H9 (cell line): ENCODE results near the gene COLQ. TPM values are rescaled to one million over a fixed set of nuclear protein-coding genes. Genes with fewer than 3 reads are reported as not detected.

Source experiments
- DNase-seq: peaks from one replicate; pipeline ENCODE4 v3.0.0-alpha.2; 2017
- H2AFZ ChIP-seq: one replicate; pipeline ENCODE4 v1.6.1; 2013; ENCODE audit warnings: mild to moderate bottlenecking, low read length, control low read depth, moderate library complexity
- H2AK5ac ChIP-seq: 2 replicates; pipeline ENCODE4 v1.6.1; 2013; ENCODE audit warnings: low read length, control low read depth, mixed read lengths; ENCODE audit not compliant: insufficient read length
- H2BK120ac ChIP-seq: one replicate; pipeline ENCODE4 v1.6.1; 2013; ENCODE audit warnings: low read depth, mild to moderate bottlenecking, low read length, control low read depth, inconsistent platforms; ENCODE audit not compliant: poor library complexity, severe bottlenecking
- H2BK12ac ChIP-seq: 2 replicates; pipeline ENCODE4 v1.6.1; 2013; ENCODE audit warnings: low read length, control low read depth, mixed read lengths, low read depth; ENCODE audit not compliant: insufficient read length
- H2BK15ac ChIP-seq: 2 replicates; pipeline ENCODE4 v1.6.1; 2013; ENCODE audit warnings: low read depth, low read length, control low read depth
- H2BK20ac ChIP-seq: one replicate; pipeline ENCODE4 v1.6.1; 2013; ENCODE audit warnings: low read depth, mild to moderate bottlenecking, low read length, control low read depth, inconsistent platforms; ENCODE audit not compliant: poor library complexity, severe bottlenecking
- H2BK5ac ChIP-seq: 2 replicates; pipeline ENCODE4 v1.6.1; 2013; ENCODE audit warnings: low read length, control low read depth, mixed read lengths; ENCODE audit not compliant: insufficient read length
- H3K14ac ChIP-seq: 2 replicates; pipeline ENCODE4 v1.6.1; 2013; ENCODE audit warnings: low read length, control low read depth; ENCODE audit not compliant: insufficient read depth
- H3K18ac ChIP-seq: 2 replicates; pipeline ENCODE4 v1.6.1; 2013; ENCODE audit warnings: low read depth, mild to moderate bottlenecking, mixed read lengths, low read length, control low read depth; ENCODE audit not compliant: insufficient read length
- H3K23ac ChIP-seq: 2 replicates; pipeline ENCODE4 v1.6.1; 2013; ENCODE audit warnings: low read length, control low read depth, mixed read lengths, low read depth; ENCODE audit not compliant: insufficient read length
- H3K23me2 ChIP-seq: 2 replicates; pipeline ENCODE4 v1.6.1; 2013; ENCODE audit warnings: low read depth, mild to moderate bottlenecking, mixed read lengths, low read length, control low read depth; ENCODE audit not compliant: insufficient read length, poor library complexity, severe bottlenecking
- H3K27ac ChIP-seq: 2 replicates; pipeline ENCODE4 v1.5.1; 2013; ENCODE audit warnings: low read length, control low read depth, mixed read lengths, low read depth; ENCODE audit not compliant: insufficient read length
- H3K27me3 ChIP-seq: 2 replicates; pipeline ENCODE4 v1.6.1; 2013; ENCODE audit warnings: low read length, control low read depth, inconsistent platforms; ENCODE audit not compliant: insufficient read depth
- H3K4ac ChIP-seq: 2 replicates; pipeline ENCODE4 v1.6.1; 2013; ENCODE audit warnings: low read depth, mild to moderate bottlenecking, control low read depth, inconsistent platforms, low read length, moderate library complexity
- H3K4me1 ChIP-seq: 2 replicates; pipeline ENCODE4 v1.6.1; 2013; ENCODE audit warnings: low read length, control low read depth, inconsistent platforms; ENCODE audit not compliant: insufficient read depth
- H3K4me2 ChIP-seq: 2 replicates; pipeline ENCODE4 v1.6.1; 2013; ENCODE audit warnings: low read length, control low read depth, mixed read lengths; ENCODE audit not compliant: insufficient read length, insufficient read depth
- H3K56ac ChIP-seq: 2 replicates; pipeline ENCODE4 v1.6.1; 2013; ENCODE audit warnings: low read depth, mild to moderate bottlenecking, mixed read lengths, low read length, control low read depth; ENCODE audit not compliant: insufficient read length
- H3K79me1 ChIP-seq: 2 replicates; pipeline ENCODE4 v1.6.1; 2013; ENCODE audit warnings: low read depth, mild to moderate bottlenecking, moderate library complexity, low read length, control low read depth, inconsistent platforms; ENCODE audit not compliant: insufficient read depth, poor library complexity, severe bottlenecking
- H3K79me2 ChIP-seq: 2 replicates; pipeline ENCODE4 v1.6.1; 2013; ENCODE audit warnings: low read length, control low read depth, inconsistent platforms; ENCODE audit not compliant: insufficient read depth
- H3K9ac ChIP-seq: 2 replicates; pipeline ENCODE4 v1.6.1; 2013; ENCODE audit warnings: low read length, control low read depth, mixed read lengths; ENCODE audit not compliant: insufficient read length; ENCODE audit errors: extremely low read depth
- H3K9me3 ChIP-seq: one replicate; pipeline ENCODE4 v1.6.1; 2013; ENCODE audit warnings: low read depth, low read length, inconsistent platforms; ENCODE audit not compliant: control insufficient read depth
- H3T11ph ChIP-seq: one replicate; pipeline ENCODE4 v1.6.1; 2013; ENCODE audit warnings: mild to moderate bottlenecking, low read length, control low read depth, inconsistent platforms
- H4K20me1 ChIP-seq: one replicate; pipeline ENCODE4 v1.6.1; 2013; ENCODE audit not compliant: control insufficient read depth, insufficient read length, insufficient read depth
- H4K5ac ChIP-seq: 2 replicates; pipeline ENCODE4 v1.6.1; 2013; ENCODE audit warnings: low read depth, mild to moderate bottlenecking, mixed read lengths, low read length, control low read depth; ENCODE audit not compliant: insufficient read length
- H4K8ac ChIP-seq: replicated peaks from 2 replicates; pipeline ENCODE4 v1.6.1; 2013; ENCODE audit warnings: low read length, control low read depth, mixed read lengths, low read depth; ENCODE audit not compliant: insufficient read length
- H4K91ac ChIP-seq: 2 replicates; pipeline ENCODE4 v1.6.1; 2013; ENCODE audit warnings: low read depth, mild to moderate bottlenecking, moderate library complexity, mixed read lengths, low read length, control low read depth; ENCODE audit not compliant: insufficient read length
- H3K27ac Mint-ChIP-seq, 3 experiments: 2 replicates in 2 of 3; 3 replicates in 1 of 3; pipeline ENCODE4 v1.8.0; 2020 to 2021; ENCODE audit warnings: mixed read lengths in 3 of 3, mild to moderate bottlenecking in 1 of 3, moderate library complexity in 1 of 3
- H3K27me3 Mint-ChIP-seq: 2 replicates; pipeline ENCODE4 v1.8.0; 2021; ENCODE audit warnings: low read depth, mild to moderate bottlenecking, moderate library complexity, mixed read lengths
- H3K36me3 Mint-ChIP-seq, 3 experiments: 2 replicates in 2 of 3; 3 replicates in 1 of 3; pipeline ENCODE4 v1.8.0; 2020 to 2021; ENCODE audit warnings: low read depth in 3 of 3, mixed read lengths in 3 of 3; ENCODE audit not compliant: insufficient read depth in 1 of 3
- H3K4me1 Mint-ChIP-seq, 2 experiments: 2 replicates each; pipeline ENCODE4 v1.8.0; 2020; ENCODE audit warnings: mixed read lengths in 2 of 2
- H3K4me3 Mint-ChIP-seq, 2 experiments: 2 replicates in 1 of 2; 3 replicates in 1 of 2; pipeline ENCODE4 v1.8.0; 2020 to 2021; ENCODE audit warnings: mild to moderate bottlenecking in 2 of 2, mixed read lengths in 2 of 2, moderate library complexity in 1 of 2
- H3K9me3 Mint-ChIP-seq, 2 experiments: 2 replicates in 1 of 2; 3 replicates in 1 of 2; pipeline ENCODE4 v1.8.0; 2020; ENCODE audit warnings: mild to moderate bottlenecking in 2 of 2, mixed read lengths in 2 of 2, moderate library complexity in 1 of 2
- WGBS: extraction: QIAGEN DNeasy Blood & Tissue Kit; methylation state at CpG from one replicate; pipeline ENCODE4 v1.1.7; 2013; ENCODE audit warnings: missing lambda C conversion rate, low lambda C conversion rate, mixed read lengths; ENCODE audit not compliant: insufficient read length; ENCODE audit errors: extremely low coverage; 5-methylcytosine and 5-hydroxymethylcytosine counted together
- total RNA-seq: library from RNA; stranded (reverse); gene quantifications from 2 replicates; pipeline ENCODE4 v1.2.1, GENCODE V29; 2021
- TF ChIP-seq, protein P1 (sequence below): fragments of 200-600 bp; sonication (generic); conservative IDR thresholded peaks from 3 replicates; pipeline ENCODE4 v1.8.0; 2021; ENCODE audit warnings: antibody characterized with exemption, mild to moderate bottlenecking

COLQ gene
- total RNA-seq, 1 experiment from 2014 or later, result 0.61 TPM

DNA sequence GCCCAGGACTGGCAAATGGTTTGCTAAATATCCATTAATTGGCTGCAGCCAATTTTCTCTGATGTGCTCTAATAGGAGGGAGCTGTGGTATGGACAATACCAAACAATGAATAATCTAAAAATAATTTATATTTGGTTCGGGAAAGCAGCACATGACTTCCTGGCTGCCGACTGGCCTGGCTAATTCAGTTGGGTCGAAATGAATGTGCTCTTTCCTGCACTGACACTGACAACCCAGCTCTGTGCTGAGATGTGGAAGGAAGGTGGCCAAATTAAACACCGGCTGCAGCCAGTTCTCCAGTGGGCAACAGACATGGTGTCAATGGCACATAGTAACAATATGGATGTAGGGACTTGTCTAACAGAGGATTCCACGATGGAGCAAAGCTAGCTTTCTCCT lies 21.1 kb upstream of the COLQ start:
- no peak overlapping the region for H4K91ac ChIP-seq
- no peaks in the 10 kb centered on the region for H3K4me1 ChIP-seq
- no peak overlapping the region for H3K23ac ChIP-seq
- Mint-ChIP-seq H3K4me3 (no peak overlapping the region), H3K4me1 (no peaks in the 10 kb centered on the region), H3K9me3 (no peaks in the 10 kb centered on the region; a peak in 1 of 5 replicates), H3K27me3 (peaks cover 3% of the 10 kb centered on the region; the same call in 1 of the 2 replicates), H3K36me3 (no peaks in the 10 kb centered on the region), H3K27ac (no peak overlapping the region)
- no peak overlapping the region for H3K27ac ChIP-seq
- H3K27me3 ChIP-seq, result no peaks in the 10 kb centered on the region
- WGBS, result no CpG with 5 or more reads among the region's 5 CpGs
- H2BK20ac ChIP-seq, result no peak overlapping the region
- TF ChIP-seq, protein P1, sequence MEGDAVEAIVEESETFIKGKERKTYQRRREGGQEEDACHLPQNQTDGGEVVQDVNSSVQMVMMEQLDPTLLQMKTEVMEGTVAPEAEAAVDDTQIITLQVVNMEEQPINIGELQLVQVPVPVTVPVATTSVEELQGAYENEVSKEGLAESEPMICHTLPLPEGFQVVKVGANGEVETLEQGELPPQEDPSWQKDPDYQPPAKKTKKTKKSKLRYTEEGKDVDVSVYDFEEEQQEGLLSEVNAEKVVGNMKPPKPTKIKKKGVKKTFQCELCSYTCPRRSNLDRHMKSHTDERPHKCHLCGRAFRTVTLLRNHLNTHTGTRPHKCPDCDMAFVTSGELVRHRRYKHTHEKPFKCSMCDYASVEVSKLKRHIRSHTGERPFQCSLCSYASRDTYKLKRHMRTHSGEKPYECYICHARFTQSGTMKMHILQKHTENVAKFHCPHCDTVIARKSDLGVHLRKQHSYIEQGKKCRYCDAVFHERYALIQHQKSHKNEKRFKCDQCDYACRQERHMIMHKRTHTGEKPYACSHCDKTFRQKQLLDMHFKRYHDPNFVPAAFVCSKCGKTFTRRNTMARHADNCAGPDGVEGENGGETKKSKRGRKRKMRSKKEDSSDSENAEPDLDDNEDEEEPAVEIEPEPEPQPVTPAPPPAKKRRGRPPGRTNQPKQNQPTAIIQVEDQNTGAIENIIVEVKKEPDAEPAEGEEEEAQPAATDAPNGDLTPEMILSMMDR, result no peak
- no peak overlapping the region for H2AK5ac ChIP-seq
- no peaks in the 10 kb centered on the region for H3K79me2 ChIP-seq
- H3K79me1 ChIP-seq, result no peaks in the 10 kb centered on the region
- H2BK120ac ChIP-seq, result no peak overlapping the region
- H3K18ac ChIP-seq, result no peak overlapping the region
- H3T11ph ChIP-seq, result no peak overlapping the region
- H3K23me2 ChIP-seq, result no peaks in the 10 kb centered on the region
- no peak overlapping the region for H3K14ac ChIP-seq
- H2BK12ac ChIP-seq, result no peak overlapping the region
- no peak overlapping the region for H2BK15ac ChIP-seq
- H2BK5ac ChIP-seq, result no peak overlapping the region
- no peak overlapping the region for H4K5ac ChIP-seq
- no peak overlapping the region for H3K4me2 ChIP-seq
- no peak overlapping the region for H3K9ac ChIP-seq
- H4K8ac ChIP-seq, result no peak overlapping the region
- H4K20me1 ChIP-seq, result no peaks in the 10 kb centered on the region
- no peak for DNase-seq
- H3K56ac ChIP-seq, result no peak overlapping the region
- no peaks in the 10 kb centered on the region for H3K9me3 ChIP-seq
- H2AFZ ChIP-seq, result no peak overlapping the region
- H3K4ac ChIP-seq, result no peak overlapping the region
